Measurements from ENCODE around the gene CPSF6. TPM values are rescaled to one million over a fixed set of nuclear protein-coding genes. Genes with fewer than 3 reads are reported as not detected.
"Not testable (repeated sequence)": the region's sequence is repeated elsewhere in the genome, so short reads cannot be mapped to it uniquely, and the experiment has no call there.

Gene CPSF6
- 29.2 TPM for total RNA-seq

- TF ChIP-seq CTCF (IDR thresholded peaks at IDR 0.05), result no peak
- intact Hi-C loops (cut with DNase I), result loop anchor here (1.0 to 5.0 kb wide), 6 partner anchors 82 to 1972 kb away; partner anchors contain the start of genes CAND1, CCT2 and RAB3IP
- Histone ChIP-seq H3K4me3 (peak within 1 kb of the TSS; percentile 92 to 93), H3K9me3 (no peaks in the 10 kb centered on the region), H3K36me3 (no peaks in the 10 kb centered on the region), H3K27me3 (no peaks in the 10 kb centered on the region), H3K4me1 (peaks cover 0 to 19% of the 10 kb centered on the region in 2 donors), H3K27ac (peak within 1 kb of the TSS; percentile 90 to 94)
- DNase-seq (ENCODE audit: low spot score in 2 of 2), result peak; percentile 71 to 96
These were observed at the start of gene CPSF6 for GRCh38 chr12:69239352-69239921. TSS of gene CPSF6 (plus strand) at chr12:69239569. CDS start at chr12:69239647, 78 bp downstream.

GRCh38 chr12:69196302-69197288 lies 42.8 kb upstream of the CPSF6 start:
- TF ChIP-seq CTCF (IDR thresholded peaks at IDR 0.05), result no peak
- no peaks in the 10 kb centered on the region for H3K4me1 ChIP-seq
- peaks cover 5 to 8% of the 10 kb centered on the region in 2 donors for H3K9me3 ChIP-seq

GRCh38 chr12:69199976-69200375 lies 39.4 kb upstream of the CPSF6 start:
- H3K27ac ChIP-seq; H3K36me3 ChIP-seq; H3K9me3 ChIP-seq; DNase-seq (ENCODE audit: low spot score in 2 of 2); H3K4me3 ChIP-seq; intact Hi-C loops (cut with DNase I); H3K27me3 ChIP-seq; H3K4me1 ChIP-seq: not testable (repeated sequence)

More at GRCh38 chr12:69196302-69197288, 42.8 kb upstream of the CPSF6 start:
- Histone ChIP-seq H3K27me3 (no peaks in the 10 kb centered on the region), H3K36me3 (no peaks in the 10 kb centered on the region), H3K27ac (no peak overlapping the region), H3K4me3 (no peak overlapping the region)
- intact Hi-C loops (cut with DNase I), result no loop called here
- no peak for DNase-seq (ENCODE audit: low spot score in 2 of 2)

- H3K4me3 ChIP-seq, result no peak overlapping the region
- no peaks in the 10 kb centered on the region for H3K4me1 ChIP-seq
- H3K27me3 ChIP-seq, result no peaks in the 10 kb centered on the region
- no peak for DNase-seq (ENCODE audit: low spot score in 2 of 2)
- intact Hi-C loops (cut with DNase I), result no loop called here
- no peak for TF ChIP-seq CTCF (IDR thresholded peaks at IDR 0.05)
- peaks cover 4 to 7% of the 10 kb centered on the region in 2 donors for H3K9me3 ChIP-seq
- no peak overlapping the region for H3K27ac ChIP-seq
- no peaks in the 10 kb centered on the region for H3K36me3 ChIP-seq
These were observed 35.2 kb upstream of the CPSF6 start for GRCh38 chr12:69204191-69204590.

- TF ChIP-seq CTCF (IDR thresholded peaks at IDR 0.05), result no peak
These were observed 28.7 kb upstream of the CPSF6 start for GRCh38 chr12:69210661-69211060.

GRCh38 chr12:69211160-69211559 lies 28.2 kb upstream of the CPSF6 start:
- intact Hi-C loops (cut with DNase I), result no loop called here
- Histone ChIP-seq H3K27ac (no peak overlapping the region), H3K4me1 (no peaks in the 10 kb centered on the region), H3K36me3 (no peaks in the 10 kb centered on the region), H3K27me3 (no peaks in the 10 kb centered on the region), H3K4me3 (no peak overlapping the region), H3K9me3 (no peaks in the 10 kb centered on the region)
- no peak for DNase-seq (ENCODE audit: low spot score in 2 of 2)
- no peak for TF ChIP-seq CTCF (IDR thresholded peaks at IDR 0.05)

More at GRCh38 chr12:69210661-69211060, 28.7 kb upstream of the CPSF6 start:
- no peak for DNase-seq (ENCODE audit: low spot score in 2 of 2)
- Histone ChIP-seq H3K4me1 (no peaks in the 10 kb centered on the region), H3K27ac (no peak overlapping the region), H3K4me3 (no peak overlapping the region), H3K36me3 (no peaks in the 10 kb centered on the region), H3K27me3 (no peaks in the 10 kb centered on the region), H3K9me3 (no peaks in the 10 kb centered on the region)
- intact Hi-C loops (cut with DNase I), result no loop called here
